Aortic smooth muscle cell (primary cell): ENCODE results near the gene TOP2B. TPM values are rescaled to one million over a fixed set of nuclear protein-coding genes. Genes with fewer than 3 reads are reported as not detected.

Experiments
- total RNA-seq: library from RNA; depleted of rRNA; stranded (reverse); fragments of >200 nt; gene quantifications from 2 replicates; pipeline ENCODE4 v1.2.3, GENCODE V29; 2014

Gene TOP2B, protein sequence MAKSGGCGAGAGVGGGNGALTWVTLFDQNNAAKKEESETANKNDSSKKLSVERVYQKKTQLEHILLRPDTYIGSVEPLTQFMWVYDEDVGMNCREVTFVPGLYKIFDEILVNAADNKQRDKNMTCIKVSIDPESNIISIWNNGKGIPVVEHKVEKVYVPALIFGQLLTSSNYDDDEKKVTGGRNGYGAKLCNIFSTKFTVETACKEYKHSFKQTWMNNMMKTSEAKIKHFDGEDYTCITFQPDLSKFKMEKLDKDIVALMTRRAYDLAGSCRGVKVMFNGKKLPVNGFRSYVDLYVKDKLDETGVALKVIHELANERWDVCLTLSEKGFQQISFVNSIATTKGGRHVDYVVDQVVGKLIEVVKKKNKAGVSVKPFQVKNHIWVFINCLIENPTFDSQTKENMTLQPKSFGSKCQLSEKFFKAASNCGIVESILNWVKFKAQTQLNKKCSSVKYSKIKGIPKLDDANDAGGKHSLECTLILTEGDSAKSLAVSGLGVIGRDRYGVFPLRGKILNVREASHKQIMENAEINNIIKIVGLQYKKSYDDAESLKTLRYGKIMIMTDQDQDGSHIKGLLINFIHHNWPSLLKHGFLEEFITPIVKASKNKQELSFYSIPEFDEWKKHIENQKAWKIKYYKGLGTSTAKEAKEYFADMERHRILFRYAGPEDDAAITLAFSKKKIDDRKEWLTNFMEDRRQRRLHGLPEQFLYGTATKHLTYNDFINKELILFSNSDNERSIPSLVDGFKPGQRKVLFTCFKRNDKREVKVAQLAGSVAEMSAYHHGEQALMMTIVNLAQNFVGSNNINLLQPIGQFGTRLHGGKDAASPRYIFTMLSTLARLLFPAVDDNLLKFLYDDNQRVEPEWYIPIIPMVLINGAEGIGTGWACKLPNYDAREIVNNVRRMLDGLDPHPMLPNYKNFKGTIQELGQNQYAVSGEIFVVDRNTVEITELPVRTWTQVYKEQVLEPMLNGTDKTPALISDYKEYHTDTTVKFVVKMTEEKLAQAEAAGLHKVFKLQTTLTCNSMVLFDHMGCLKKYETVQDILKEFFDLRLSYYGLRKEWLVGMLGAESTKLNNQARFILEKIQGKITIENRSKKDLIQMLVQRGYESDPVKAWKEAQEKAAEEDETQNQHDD (N-terminal part only)
- total RNA-seq = 87.1 and 110 TPM in 2 replicates

DNA sequence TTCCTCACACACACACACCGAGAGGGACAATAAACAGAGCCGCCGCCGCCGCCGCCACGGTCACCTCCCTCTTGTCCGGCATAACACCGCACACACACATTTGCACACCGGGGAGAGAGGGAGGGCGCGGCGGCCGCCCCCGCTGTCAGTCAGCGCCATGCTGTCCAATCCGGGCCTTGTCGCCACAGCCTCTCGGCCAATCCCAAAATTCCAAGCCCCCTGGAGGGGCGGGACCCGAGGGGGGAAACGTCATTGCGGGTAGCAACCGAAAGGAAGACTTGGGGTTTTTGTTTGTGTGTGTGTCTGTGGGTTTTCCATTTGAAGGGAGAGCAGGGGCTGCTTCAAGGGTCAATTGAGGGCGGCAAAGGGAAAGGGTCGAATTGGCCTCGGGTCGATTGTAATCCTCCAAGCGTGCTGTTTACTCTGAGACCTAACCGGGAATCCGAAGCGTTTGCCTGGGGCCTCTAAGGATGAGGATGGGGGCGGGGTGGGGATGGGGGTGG lies at the start of gene TOP2B:
Gene TOP2B, minus strand, starts transcription at position 96 of the 503 bp plus-strand sequence. CDS start 610 bp downstream, outside the sequence.

Other genes with a start within 250 kb of the TOP2B start
- gene RARB, start 236.6 kb downstream of the TOP2B start, total RNA-seq = 1.2 and 6.9 TPM in 2 replicates
- 23.3 and 25.4 TPM in 2 replicates for gene NGLY1, start 118.5 kb upstream of the TOP2B start, total RNA-seq
- gene OXSM, start 125.2 kb upstream of the TOP2B start, total RNA-seq = 8.5 and 10.5 TPM in 2 replicates